ENCODE results near the gene RGS6.

Gene RGS6

GRCh38 chr14:72247896-72248465 is 315.8 kb downstream of the RGS6 start:
- no peak for DNase-seq
- Histone ChIP-seq H3K27ac (ENCODE audit: insufficient read depth in 1 of 2, low read depth in 1 of 2, low read length in 2 of 2, poor library complexity in 1 of 2, severe bottlenecking in 2 of 2) (no peak overlapping the region), H3K4me1 (ENCODE audit: control extremely low read depth in 1 of 4, control insufficient read depth in 4 of 4, insufficient read depth in 4 of 4, low read length in 3 of 4) (no peaks in the 10 kb centered on the region), H3K4me3 (ENCODE audit: control insufficient read depth in 1 of 7, extremely low read depth in 1 of 7, insufficient read depth in 4 of 7, low read depth in 2 of 7, low read length in 6 of 7) (no peak overlapping the region), H3K27me3 (replicated peaks in 2 of 5; ENCODE audit: control insufficient read depth in 4 of 5, insufficient read depth in 5 of 5, low read length in 4 of 5) (no peaks in the 10 kb centered on the region), H3K36me3 (ENCODE audit: control insufficient read depth in 4 of 4, insufficient read depth in 4 of 4, low read length in 3 of 4) (no peaks in the 10 kb centered on the region), H3K9me3 (ENCODE audit: control extremely low read depth in 1 of 5, control insufficient read depth in 4 of 5, insufficient read depth in 2 of 5, low read depth in 1 of 5, low read length in 4 of 5) (peaks cover 0 to 9% (median 2%) of the 10 kb centered on the region in 5 experiments)
- POLR2A ChIA-PET, result no interaction called here
- CTCF ChIA-PET, result no interaction called here
- WGBS (ENCODE audit: insufficient coverage), result no CpG with 5 or more reads among the region's 1 CpG

DNA sequence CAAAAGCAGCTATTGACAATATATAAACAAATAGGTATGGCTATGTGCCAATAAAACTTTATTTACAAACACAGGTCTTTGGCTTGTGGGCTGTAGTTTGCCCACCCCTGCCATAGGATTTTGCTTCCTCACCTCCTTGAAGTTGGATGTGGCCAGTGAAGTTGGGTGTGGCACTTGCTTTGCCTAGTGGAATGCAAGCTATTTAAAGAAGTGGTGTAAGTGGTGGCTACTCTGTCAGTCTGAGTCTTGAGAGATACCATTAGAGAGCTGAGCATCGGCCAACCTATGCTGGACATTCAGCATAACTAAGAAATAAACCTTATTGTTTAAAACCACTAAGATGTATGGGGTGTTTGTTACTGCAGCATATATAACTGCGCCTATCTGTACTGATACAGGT is 321.3 kb downstream of the RGS6 start:
- DNase-seq, result no peak
- ChIA-PET CTCF (interaction anchor here (0.8 kb wide), 1 partner anchor 37 kb away, joined by 3 read pairs; no protein-coding TSS in a partner anchor), POLR2A (no interaction called here)
- peaks cover 2 to 6% (median 4%) of the 10 kb centered on the region in 5 experiments for H3K9me3 ChIP-seq (ENCODE audit: control extremely low read depth in 1 of 5, control insufficient read depth in 4 of 5, insufficient read depth in 2 of 5, low read depth in 1 of 5, low read length in 4 of 5)
- H3K27ac ChIP-seq (ENCODE audit: insufficient read depth in 1 of 2, low read depth in 1 of 2, low read length in 2 of 2, poor library complexity in 1 of 2, severe bottlenecking in 2 of 2), result no peak overlapping the region
- H3K4me3 ChIP-seq (ENCODE audit: control insufficient read depth in 1 of 7, extremely low read depth in 1 of 7, insufficient read depth in 4 of 7, low read depth in 2 of 7, low read length in 6 of 7), result no peak overlapping the region
- no peaks in the 10 kb centered on the region for H3K27me3 ChIP-seq (replicated peaks in 2 of 5; ENCODE audit: control insufficient read depth in 4 of 5, insufficient read depth in 5 of 5, low read length in 4 of 5)
- WGBS (ENCODE audit: insufficient coverage), result 100% methylated on average over 1 of the region's 2 CpGs
- H3K36me3 ChIP-seq (ENCODE audit: control insufficient read depth in 4 of 4, insufficient read depth in 4 of 4, low read length in 3 of 4), result no peaks in the 10 kb centered on the region
- no peaks in the 10 kb centered on the region for H3K4me1 ChIP-seq (ENCODE audit: control extremely low read depth in 1 of 4, control insufficient read depth in 4 of 4, insufficient read depth in 4 of 4, low read length in 3 of 4)

- CTCF ChIA-PET, result no interaction called here
- WGBS (ENCODE audit: insufficient coverage), result 100% methylated on average over 2 of the region's 2 CpGs
Observed at GRCh38 chr14:72254202-72254936, 322.1 kb downstream of the RGS6 start.

DNA sequence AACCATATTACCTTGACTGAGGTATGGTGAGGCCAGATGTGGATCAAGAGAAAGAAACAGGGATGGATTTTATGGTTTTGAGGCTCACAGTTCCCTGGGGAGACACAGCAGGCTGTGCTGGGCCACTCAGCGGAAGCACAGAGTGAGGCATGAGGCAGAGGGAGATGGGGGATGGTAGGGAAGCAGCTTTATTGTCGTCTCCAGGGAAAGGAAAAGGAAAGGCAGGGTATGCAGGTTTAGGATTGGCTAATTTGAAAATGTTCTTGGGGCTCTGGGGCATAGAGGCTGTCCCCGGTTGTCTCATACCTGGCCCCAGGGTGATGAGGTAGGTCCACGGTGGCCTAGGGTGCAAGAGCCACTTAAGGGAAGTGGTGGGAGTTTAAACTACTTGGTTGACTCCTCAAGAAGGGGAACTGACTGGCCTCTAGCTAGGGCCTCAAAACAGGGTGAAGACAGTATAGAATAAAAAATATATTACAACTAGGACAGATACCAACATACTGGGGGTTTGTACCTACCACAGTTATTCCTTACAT is 322.8 kb downstream of the RGS6 start:
- Histone ChIP-seq H3K27ac (ENCODE audit: insufficient read depth in 1 of 2, low read depth in 1 of 2, low read length in 2 of 2, poor library complexity in 1 of 2, severe bottlenecking in 2 of 2) (no peak overlapping the region), H3K9me3 (ENCODE audit: control extremely low read depth in 1 of 5, control insufficient read depth in 4 of 5, insufficient read depth in 2 of 5, low read depth in 1 of 5, low read length in 4 of 5) (peaks cover 2 to 6% (median 3%) of the 10 kb centered on the region in 5 experiments), H3K4me3 (ENCODE audit: control insufficient read depth in 1 of 7, extremely low read depth in 1 of 7, insufficient read depth in 4 of 7, low read depth in 2 of 7, low read length in 6 of 7) (no peak overlapping the region), H3K4me1 (ENCODE audit: control extremely low read depth in 1 of 4, control insufficient read depth in 4 of 4, insufficient read depth in 4 of 4, low read length in 3 of 4) (no peaks in the 10 kb centered on the region), H3K27me3 (replicated peaks in 2 of 5; ENCODE audit: control insufficient read depth in 4 of 5, insufficient read depth in 5 of 5, low read length in 4 of 5) (no peaks in the 10 kb centered on the region), H3K36me3 (ENCODE audit: control insufficient read depth in 4 of 4, insufficient read depth in 4 of 4, low read length in 3 of 4) (no peaks in the 10 kb centered on the region)
- ChIA-PET POLR2A (no interaction called here), CTCF (no interaction called here)
- no peak for DNase-seq
- 100% methylated on average over 4 of the region's 4 CpGs for WGBS (ENCODE audit: insufficient coverage)

More at GRCh38 chr14:72254202-72254936, 322.1 kb downstream of the RGS6 start:
- DNase-seq, result no peak
- peaks cover 2 to 6% (median 3%) of the 10 kb centered on the region in 5 experiments for H3K9me3 ChIP-seq (ENCODE audit: control extremely low read depth in 1 of 5, control insufficient read depth in 4 of 5, insufficient read depth in 2 of 5, low read depth in 1 of 5, low read length in 4 of 5)
- POLR2A ChIA-PET, result no interaction called here
- no peaks in the 10 kb centered on the region for H3K36me3 ChIP-seq (ENCODE audit: control insufficient read depth in 4 of 4, insufficient read depth in 4 of 4, low read length in 3 of 4)
- H3K4me1 ChIP-seq (ENCODE audit: control extremely low read depth in 1 of 4, control insufficient read depth in 4 of 4, insufficient read depth in 4 of 4, low read length in 3 of 4), result no peaks in the 10 kb centered on the region
- H3K27ac ChIP-seq (ENCODE audit: insufficient read depth in 1 of 2, low read depth in 1 of 2, low read length in 2 of 2, poor library complexity in 1 of 2, severe bottlenecking in 2 of 2), result no peak overlapping the region
- no peak overlapping the region for H3K4me3 ChIP-seq (ENCODE audit: control insufficient read depth in 1 of 7, extremely low read depth in 1 of 7, insufficient read depth in 4 of 7, low read depth in 2 of 7, low read length in 6 of 7)
- H3K27me3 ChIP-seq (replicated peaks in 2 of 5; ENCODE audit: control insufficient read depth in 4 of 5, insufficient read depth in 5 of 5, low read length in 4 of 5), result no peaks in the 10 kb centered on the region

- no peak overlapping the region for H3K4me3 ChIP-seq (ENCODE audit: control insufficient read depth in 1 of 7, extremely low read depth in 1 of 7, insufficient read depth in 4 of 7, low read depth in 2 of 7, low read length in 6 of 7)
- CTCF ChIA-PET, result no interaction called here
- no peak overlapping the region for H3K27ac ChIP-seq (ENCODE audit: insufficient read depth in 1 of 2, low read depth in 1 of 2, low read length in 2 of 2, poor library complexity in 1 of 2, severe bottlenecking in 2 of 2)
- no peaks in the 10 kb centered on the region for H3K4me1 ChIP-seq (ENCODE audit: control extremely low read depth in 1 of 4, control insufficient read depth in 4 of 4, insufficient read depth in 4 of 4, low read length in 3 of 4)
- POLR2A ChIA-PET, result no interaction called here
- no peak for DNase-seq
- no peaks in the 10 kb centered on the region for H3K27me3 ChIP-seq (replicated peaks in 2 of 5; ENCODE audit: control insufficient read depth in 4 of 5, insufficient read depth in 5 of 5, low read length in 4 of 5)
- 100% methylated on average over 1 of the region's 1 CpG for WGBS (ENCODE audit: insufficient coverage)
- H3K9me3 ChIP-seq (ENCODE audit: control extremely low read depth in 1 of 5, control insufficient read depth in 4 of 5, insufficient read depth in 2 of 5, low read depth in 1 of 5, low read length in 4 of 5), result peaks cover 2 to 9% (median 3%) of the 10 kb centered on the region in 5 experiments
- H3K36me3 ChIP-seq (ENCODE audit: control insufficient read depth in 4 of 4, insufficient read depth in 4 of 4, low read length in 3 of 4), result no peaks in the 10 kb centered on the region
Observed at GRCh38 chr14:72256055-72256454, 323.8 kb downstream of the RGS6 start.

DNA sequence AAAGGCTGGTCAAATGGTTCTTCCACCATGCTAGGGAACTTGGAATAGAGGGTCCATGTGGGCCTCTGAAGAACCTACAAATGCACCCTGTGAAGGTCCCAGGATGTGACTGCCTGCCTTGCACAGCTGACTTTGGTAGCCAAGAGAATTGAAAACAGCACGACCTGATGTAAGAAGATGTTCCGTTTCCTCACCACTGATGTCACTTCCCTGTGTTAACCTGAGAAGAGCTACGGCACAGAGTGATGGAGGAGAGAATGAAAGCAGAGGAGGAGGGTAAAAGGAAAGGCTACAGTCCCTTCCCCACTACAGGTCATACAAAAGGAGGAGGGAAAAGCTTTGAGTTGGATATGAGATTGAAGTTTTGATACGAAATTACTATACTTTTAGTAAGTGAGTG is 328.8 kb downstream of the RGS6 start:
- Histone ChIP-seq H3K36me3 (ENCODE audit: control insufficient read depth in 4 of 4, insufficient read depth in 4 of 4, low read length in 3 of 4) (no peaks in the 10 kb centered on the region), H3K4me1 (ENCODE audit: control extremely low read depth in 1 of 4, control insufficient read depth in 4 of 4, insufficient read depth in 4 of 4, low read length in 3 of 4) (no peaks in the 10 kb centered on the region), H3K4me3 (ENCODE audit: control insufficient read depth in 1 of 7, extremely low read depth in 1 of 7, insufficient read depth in 4 of 7, low read depth in 2 of 7, low read length in 6 of 7) (no peak overlapping the region), H3K27ac (ENCODE audit: insufficient read depth in 1 of 2, low read depth in 1 of 2, low read length in 2 of 2, poor library complexity in 1 of 2, severe bottlenecking in 2 of 2) (no peak overlapping the region), H3K9me3 (ENCODE audit: control extremely low read depth in 1 of 5, control insufficient read depth in 4 of 5, insufficient read depth in 2 of 5, low read depth in 1 of 5, low read length in 4 of 5) (peaks cover 0 to 9% (median 3%) of the 10 kb centered on the region in 5 experiments), H3K27me3 (replicated peaks in 2 of 5; ENCODE audit: control insufficient read depth in 4 of 5, insufficient read depth in 5 of 5, low read length in 4 of 5) (no peaks in the 10 kb centered on the region)
- ChIA-PET POLR2A (no interaction called here), CTCF (interaction anchor here (1.4 kb wide), 1 partner anchor 17 kb away, joined by 3 read pairs; no protein-coding TSS in a partner anchor)
- 100% methylated on average over 3 of the region's 4 CpGs for WGBS (ENCODE audit: insufficient coverage)
- DNase-seq, result no peak

DNA sequence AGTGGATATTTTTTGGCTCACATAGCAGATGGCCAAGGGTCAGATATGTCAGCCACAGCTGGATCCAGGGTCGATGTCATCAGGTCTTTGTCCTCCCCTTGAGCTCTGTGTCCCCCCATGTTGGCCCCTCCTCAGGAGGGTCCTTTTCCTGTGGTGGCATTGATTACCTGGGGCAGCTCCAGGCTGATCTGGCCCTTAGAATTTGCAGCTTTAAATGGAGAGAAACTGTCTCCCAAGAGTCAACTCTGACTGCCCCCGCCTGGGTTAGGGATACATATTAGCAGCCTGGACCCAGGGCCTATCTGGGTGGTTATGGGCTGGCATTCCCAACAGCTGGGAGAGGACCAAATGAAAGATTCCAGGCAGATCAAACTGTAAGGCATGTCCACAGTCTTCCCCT is 330.5 kb downstream of the RGS6 start:
- H3K36me3 ChIP-seq (ENCODE audit: control insufficient read depth in 4 of 4, insufficient read depth in 4 of 4, low read length in 3 of 4), result no peaks in the 10 kb centered on the region
- no peaks in the 10 kb centered on the region for H3K27me3 ChIP-seq (replicated peaks in 2 of 5; ENCODE audit: control insufficient read depth in 4 of 5, insufficient read depth in 5 of 5, low read length in 4 of 5)
- no peak overlapping the region for H3K27ac ChIP-seq (ENCODE audit: insufficient read depth in 1 of 2, low read depth in 1 of 2, low read length in 2 of 2, poor library complexity in 1 of 2, severe bottlenecking in 2 of 2)
- peaks cover 0 to 5% (median 0%) of the 10 kb centered on the region in 5 experiments for H3K9me3 ChIP-seq (ENCODE audit: control extremely low read depth in 1 of 5, control insufficient read depth in 4 of 5, insufficient read depth in 2 of 5, low read depth in 1 of 5, low read length in 4 of 5)
- H3K4me3 ChIP-seq (ENCODE audit: control insufficient read depth in 1 of 7, extremely low read depth in 1 of 7, insufficient read depth in 4 of 7, low read depth in 2 of 7, low read length in 6 of 7), result no peak overlapping the region
- no peak for DNase-seq
- WGBS (ENCODE audit: insufficient coverage), result 95% methylated on average over 2 of the region's 2 CpGs
- no peaks in the 10 kb centered on the region for H3K4me1 ChIP-seq (ENCODE audit: control extremely low read depth in 1 of 4, control insufficient read depth in 4 of 4, insufficient read depth in 4 of 4, low read length in 3 of 4)
- CTCF ChIA-PET, result no interaction called here
- POLR2A ChIA-PET, result no interaction called here
